Muscle layer of colon (tissue), 2 donors: ENCODE results near the gene PTPN12.

ENCODE experiments used
- H3K27ac ChIP-seq: one replicate; pipeline ENCODE4 v1.7.0; 2013; ENCODE audit warnings: low read depth, mild to moderate bottlenecking, low read length, moderate library complexity
- H3K27me3 ChIP-seq, 2 donors: one replicate each; pipeline ENCODE4 v1.7.0; 2013; ENCODE audit warnings: low read length in 2 of 2, mild to moderate bottlenecking in 2 of 2; ENCODE audit not compliant: insufficient read depth in 2 of 2, control insufficient read depth in 1 of 2
- H3K36me3 ChIP-seq: one replicate; pipeline ENCODE4 v1.7.0; 2013; ENCODE audit warnings: mild to moderate bottlenecking, low read length; ENCODE audit not compliant: insufficient read depth
- H3K4me1 ChIP-seq: one replicate; pipeline ENCODE4 v1.7.0; 2013; ENCODE audit warnings: mild to moderate bottlenecking, low read length; ENCODE audit not compliant: insufficient read depth
- H3K4me3 ChIP-seq, 2 donors: one replicate each; pipeline ENCODE4 v1.7.0; 2013; ENCODE audit warnings: low read length in 2 of 2, low read depth in 1 of 2, mild to moderate bottlenecking in 1 of 2, moderate library complexity in 1 of 2
- H3K9ac ChIP-seq: one replicate; pipeline ENCODE4 v1.7.0; 2013; ENCODE audit warnings: low read length
- H3K9me3 ChIP-seq: one replicate; pipeline ENCODE4 v1.7.0; 2013; ENCODE audit warnings: mild to moderate bottlenecking, low read length
- donor health status: abdominal sarcoma.
- donor health status: Adenocarcinoma of cecum.

Gene PTPN12

GRCh38 chr7:77580762-77581350, 43.8 kb downstream of the PTPN12 start:
- Histone ChIP-seq H3K9ac (no peak overlapping the region), H3K9me3 (no peaks in the 10 kb centered on the region), H3K4me1 (no peaks in the 10 kb centered on the region), H3K36me3 (no peaks in the 10 kb centered on the region), H3K27ac (no peak overlapping the region), H3K4me3 (no peak overlapping the region), H3K27me3 (no peaks in the 10 kb centered on the region)

- Histone ChIP-seq H3K9me3 (no peaks in the 10 kb centered on the region), H3K9ac (no peak overlapping the region), H3K4me3 (no peak overlapping the region), H3K4me1 (peaks cover 5% of the 10 kb centered on the region), H3K27me3 (no peaks in the 10 kb centered on the region), H3K27ac (no peak overlapping the region), H3K36me3 (no peaks in the 10 kb centered on the region)
These were observed 50.2 kb downstream of the PTPN12 start for GRCh38 chr7:77587272-77587671.

GRCh38 chr7:77600952-77601351, 63.9 kb downstream of the PTPN12 start:
- Histone ChIP-seq H3K36me3 (peaks cover 7% of the 10 kb centered on the region), H3K9me3 (no peaks in the 10 kb centered on the region), H3K27ac (no peak overlapping the region), H3K27me3 (no peaks in the 10 kb centered on the region), H3K9ac (no peak overlapping the region), H3K4me3 (no peak overlapping the region), H3K4me1 (no peaks in the 10 kb centered on the region)

GRCh38 chr7:77606562-77606961, 69.5 kb downstream of the PTPN12 start:
- Histone ChIP-seq H3K36me3 (no peaks in the 10 kb centered on the region), H3K9ac (no peak overlapping the region), H3K27ac (no peak overlapping the region), H3K9me3 (no peaks in the 10 kb centered on the region), H3K27me3 (no peaks in the 10 kb centered on the region), H3K4me1 (no peaks in the 10 kb centered on the region), H3K4me3 (no peak overlapping the region)

GRCh38 chr7:77619314-77619713, 82.2 kb downstream of the PTPN12 start:
- Histone ChIP-seq H3K27me3 (no peaks in the 10 kb centered on the region), H3K9me3 (no peaks in the 10 kb centered on the region), H3K36me3 (peaks cover 14% of the 10 kb centered on the region), H3K4me3 (no peak overlapping the region), H3K27ac (no peak overlapping the region), H3K4me1 (no peaks in the 10 kb centered on the region), H3K9ac (no peak overlapping the region)

- Histone ChIP-seq H3K36me3 (peaks cover 15% of the 10 kb centered on the region), H3K9me3 (no peaks in the 10 kb centered on the region), H3K4me3 (no peak overlapping the region), H3K4me1 (no peaks in the 10 kb centered on the region), H3K27me3 (no peaks in the 10 kb centered on the region), H3K9ac (no peak overlapping the region), H3K27ac (no peak overlapping the region)
These were observed 89.7 kb downstream of the PTPN12 start for GRCh38 chr7:77626586-77627308.

GRCh38 chr7:77627309-77627676, 90.2 kb downstream of the PTPN12 start:
- no peaks in the 10 kb centered on the region for H3K9me3 ChIP-seq
- H3K4me1 ChIP-seq, result no peaks in the 10 kb centered on the region
- H3K9ac ChIP-seq, result no peak overlapping the region
- no peak overlapping the region for H3K4me3 ChIP-seq
- H3K27ac ChIP-seq, result no peak overlapping the region
- H3K27me3 ChIP-seq, result no peaks in the 10 kb centered on the region
- peaks cover 10% of the 10 kb centered on the region for H3K36me3 ChIP-seq

- peaks cover 11% of the 10 kb centered on the region for H3K36me3 ChIP-seq
These were observed 92.7 kb downstream of the PTPN12 start for GRCh38 chr7:77629797-77630196.

GRCh38 chr7:77631820-77632219, 94.7 kb downstream of the PTPN12 start:
- Histone ChIP-seq H3K27ac (no peak overlapping the region), H3K27me3 (no peaks in the 10 kb centered on the region), H3K9ac (no peak overlapping the region), H3K36me3 (peaks cover 20% of the 10 kb centered on the region), H3K4me3 (no peak overlapping the region), H3K4me1 (no peaks in the 10 kb centered on the region), H3K9me3 (no peaks in the 10 kb centered on the region)

More at GRCh38 chr7:77629797-77630196, 92.7 kb downstream of the PTPN12 start:
- Histone ChIP-seq H3K4me3 (no peak overlapping the region), H3K4me1 (no peaks in the 10 kb centered on the region), H3K9ac (no peak overlapping the region), H3K27me3 (no peaks in the 10 kb centered on the region), H3K27ac (no peak overlapping the region), H3K9me3 (no peaks in the 10 kb centered on the region)

GRCh38 chr7:77644774-77645173, 107.7 kb downstream of the PTPN12 start:
- no peaks in the 10 kb centered on the region for H3K9me3 ChIP-seq
- no peak overlapping the region for H3K9ac ChIP-seq
- H3K4me3 ChIP-seq, result no peak overlapping the region
- no peaks in the 10 kb centered on the region for H3K27me3 ChIP-seq
- no peak overlapping the region for H3K27ac ChIP-seq
- no peaks in the 10 kb centered on the region for H3K4me1 ChIP-seq
- H3K36me3 ChIP-seq, result peaks cover 10% of the 10 kb centered on the region

- Histone ChIP-seq H3K9ac (no peak overlapping the region), H3K36me3 (peaks cover 4% of the 10 kb centered on the region), H3K9me3 (no peaks in the 10 kb centered on the region), H3K27ac (no peak overlapping the region), H3K4me1 (no peaks in the 10 kb centered on the region), H3K4me3 (no peak overlapping the region), H3K27me3 (no peaks in the 10 kb centered on the region)
These were observed 111.7 kb downstream of the PTPN12 start for GRCh38 chr7:77648742-77649338.
